Measurements from ENCODE around the gene SUB1. TPM values are rescaled to one million over a fixed set of nuclear protein-coding genes. Genes with fewer than 3 reads are reported as not detected.

The SUB1 gene
- total RNA-seq, 1 experiment from 2014 or later = 324 TPM

DNA sequence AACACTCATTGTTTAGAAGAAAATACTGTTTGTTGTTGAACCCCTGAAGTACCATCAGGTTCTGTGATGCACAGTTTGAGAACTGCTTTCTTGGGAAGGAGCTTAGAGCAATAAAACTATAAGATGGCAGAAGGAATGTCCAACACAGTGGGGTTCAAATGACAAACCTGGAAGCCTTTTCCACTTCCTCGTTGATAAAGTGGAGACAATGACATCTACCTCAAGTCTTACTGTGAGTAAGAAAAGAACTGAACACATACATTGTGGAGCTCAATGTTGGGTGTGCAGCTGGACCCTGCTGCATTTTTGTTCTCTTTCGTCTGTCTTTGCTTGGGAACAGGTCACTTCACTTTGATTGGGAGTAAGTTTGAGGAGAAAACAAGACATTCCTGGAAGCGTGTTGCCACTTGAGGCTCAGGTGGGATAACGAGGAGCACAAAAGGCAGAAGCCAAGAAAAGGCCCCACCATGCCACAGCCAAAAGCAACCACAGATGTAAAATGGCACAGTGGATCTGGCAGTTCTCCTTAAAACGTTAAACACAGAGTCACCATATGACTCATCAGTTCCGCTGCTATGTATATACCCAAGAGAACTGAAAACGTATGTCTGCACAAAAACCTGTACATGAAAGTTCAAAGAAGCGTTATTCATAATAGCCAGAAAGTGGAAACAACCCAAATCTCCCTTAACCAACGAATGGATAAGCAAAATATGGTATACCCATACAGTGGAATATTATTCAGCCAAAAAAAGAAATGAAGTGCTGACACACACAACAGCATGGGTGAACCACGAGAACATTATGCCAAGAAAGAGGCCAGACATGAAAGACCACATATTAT, 42.9 kb upstream of the SUB1 start:
- intact Hi-C loops (cut with micrococcal nuclease; ENCODE audit: unreplicated experiment) = no loop called here

DNA sequence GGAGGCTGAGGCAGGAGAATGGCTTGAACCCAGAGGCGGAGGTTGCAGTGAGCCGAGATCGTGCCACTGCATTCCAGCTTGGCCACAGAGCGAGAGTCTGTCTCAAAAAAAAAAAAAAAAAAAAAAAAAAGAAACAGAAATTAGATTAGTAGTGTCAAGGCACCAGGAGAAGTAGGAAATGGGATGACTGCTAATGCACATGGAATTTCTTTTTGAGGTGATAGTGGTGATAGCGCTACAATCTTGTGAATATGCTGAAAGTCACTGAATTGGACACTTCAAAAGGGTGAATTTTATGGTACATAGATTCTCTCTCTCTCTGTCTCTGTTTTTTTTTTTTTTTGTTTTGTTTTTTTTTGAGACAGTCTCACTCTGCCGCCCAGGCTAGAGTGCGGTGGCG, 42.1 kb upstream of the SUB1 start:
- no peak overlapping the region for H3K27ac ChIP-seq (ENCODE audit: low read depth, low read length, poor library complexity, severe bottlenecking)
- ChIA-PET CTCF (no interaction called here), POLR2A (ENCODE audit: low non-redundant PET) (no interaction called here)
- H3K9me3 ChIP-seq (ENCODE audit: low read depth, low read length, poor library complexity, severe bottlenecking) = no peaks in the 10 kb centered on the region
- intact Hi-C loops (cut with micrococcal nuclease; ENCODE audit: unreplicated experiment) = no loop called here
- no peaks in the 10 kb centered on the region for H3K27me3 ChIP-seq (replicated peaks; ENCODE audit: insufficient read depth, low read depth, low read length, poor library complexity)
- no peaks in the 10 kb centered on the region for H3K36me3 ChIP-seq (ENCODE audit: insufficient read depth, low read length, poor library complexity, severe bottlenecking)
- no peak for DNase-seq (ENCODE audit: low spot score)
- peaks cover under 1% of the 10 kb centered on the region for H3K4me1 ChIP-seq (ENCODE audit: insufficient read depth, low read length, poor library complexity, severe bottlenecking)
- BruUV-seq (replicated peaks) = no TSS peak
- H3K4me3 ChIP-seq (ENCODE audit: low read depth, low read length, poor library complexity, severe bottlenecking) = no peak overlapping the region
- TF ChIP-seq, protein P1, sequence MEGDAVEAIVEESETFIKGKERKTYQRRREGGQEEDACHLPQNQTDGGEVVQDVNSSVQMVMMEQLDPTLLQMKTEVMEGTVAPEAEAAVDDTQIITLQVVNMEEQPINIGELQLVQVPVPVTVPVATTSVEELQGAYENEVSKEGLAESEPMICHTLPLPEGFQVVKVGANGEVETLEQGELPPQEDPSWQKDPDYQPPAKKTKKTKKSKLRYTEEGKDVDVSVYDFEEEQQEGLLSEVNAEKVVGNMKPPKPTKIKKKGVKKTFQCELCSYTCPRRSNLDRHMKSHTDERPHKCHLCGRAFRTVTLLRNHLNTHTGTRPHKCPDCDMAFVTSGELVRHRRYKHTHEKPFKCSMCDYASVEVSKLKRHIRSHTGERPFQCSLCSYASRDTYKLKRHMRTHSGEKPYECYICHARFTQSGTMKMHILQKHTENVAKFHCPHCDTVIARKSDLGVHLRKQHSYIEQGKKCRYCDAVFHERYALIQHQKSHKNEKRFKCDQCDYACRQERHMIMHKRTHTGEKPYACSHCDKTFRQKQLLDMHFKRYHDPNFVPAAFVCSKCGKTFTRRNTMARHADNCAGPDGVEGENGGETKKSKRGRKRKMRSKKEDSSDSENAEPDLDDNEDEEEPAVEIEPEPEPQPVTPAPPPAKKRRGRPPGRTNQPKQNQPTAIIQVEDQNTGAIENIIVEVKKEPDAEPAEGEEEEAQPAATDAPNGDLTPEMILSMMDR (conservative IDR thresholded peaks at IDR 0.05; ENCODE audit: low read depth, low read length) = no peak
- no peak for TF ChIP-seq EZH2 (IDR thresholded peaks at IDR 0.05; ENCODE audit: borderline replicate concordance, low read depth, low read length, poor library complexity, severe bottlenecking)

More for the DNA sequence above, 42.9 kb upstream of the SUB1 start:
- Histone ChIP-seq H3K36me3 (ENCODE audit: insufficient read depth, low read length, poor library complexity, severe bottlenecking) (no peaks in the 10 kb centered on the region), H3K4me3 (ENCODE audit: low read depth, low read length, poor library complexity, severe bottlenecking) (no peak overlapping the region), H3K9me3 (ENCODE audit: low read depth, low read length, poor library complexity, severe bottlenecking) (no peaks in the 10 kb centered on the region), H3K27me3 (replicated peaks; ENCODE audit: insufficient read depth, low read depth, low read length, poor library complexity) (no peaks in the 10 kb centered on the region), H3K27ac (ENCODE audit: low read depth, low read length, poor library complexity, severe bottlenecking) (no peak overlapping the region), H3K4me1 (ENCODE audit: insufficient read depth, low read length, poor library complexity, severe bottlenecking) (peaks cover 4% of the 10 kb centered on the region)
- no TSS peak for BruUV-seq (replicated peaks)
- no peak for DNase-seq (ENCODE audit: low spot score)
- TF ChIP-seq, protein P1 (conservative IDR thresholded peaks at IDR 0.05; ENCODE audit: low read depth, low read length) = no peak
- no peak for TF ChIP-seq EZH2 (IDR thresholded peaks at IDR 0.05; ENCODE audit: borderline replicate concordance, low read depth, low read length, poor library complexity, severe bottlenecking)
- ChIA-PET CTCF (no interaction called here), POLR2A (ENCODE audit: low non-redundant PET) (no interaction called here)

DNA sequence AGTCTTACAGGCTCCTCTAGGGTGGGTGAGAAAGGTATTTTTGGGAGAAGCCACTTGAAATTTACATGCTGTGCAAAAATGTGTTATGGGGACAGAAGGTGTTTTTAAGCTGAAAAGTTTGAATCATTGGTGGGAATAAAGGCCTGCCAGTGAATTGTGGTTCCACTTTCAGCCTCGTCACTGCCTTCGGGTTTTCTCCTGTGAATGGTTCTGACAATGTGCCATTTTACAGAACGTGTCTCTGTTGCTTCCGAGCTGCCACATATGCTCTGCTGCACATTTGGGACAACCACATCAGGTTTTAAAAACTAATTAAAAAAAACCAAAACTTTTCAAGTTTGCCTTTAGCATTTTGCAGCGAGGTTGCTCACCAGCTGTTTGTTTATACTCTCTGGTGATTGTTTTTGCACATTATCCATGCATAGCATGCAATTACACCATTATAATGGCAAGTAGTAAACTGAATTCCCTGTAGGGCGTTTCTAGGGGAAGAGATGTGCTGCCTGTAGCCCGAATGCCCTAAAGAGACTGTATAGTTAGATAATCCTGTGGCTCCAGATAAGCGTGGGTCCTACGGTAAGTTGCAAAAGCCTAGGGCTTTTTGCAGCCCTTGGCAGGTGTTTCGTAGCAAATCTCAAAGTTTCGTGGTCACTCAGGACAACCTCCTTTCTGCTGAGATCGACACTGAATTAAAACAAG, 40.1 kb upstream of the SUB1 start:
- ChIA-PET CTCF (no interaction called here), POLR2A (ENCODE audit: low non-redundant PET) (no interaction called here)
- no TSS peak for BruUV-seq (replicated peaks)
- TF ChIP-seq, protein P1 (conservative IDR thresholded peaks at IDR 0.05; ENCODE audit: low read depth, low read length) = no peak
- no peak for TF ChIP-seq EZH2 (IDR thresholded peaks at IDR 0.05; ENCODE audit: borderline replicate concordance, low read depth, low read length, poor library complexity, severe bottlenecking)
- DNase-seq (ENCODE audit: low spot score) = no peak
- Histone ChIP-seq H3K27ac (ENCODE audit: low read depth, low read length, poor library complexity, severe bottlenecking) (no peak overlapping the region), H3K4me3 (ENCODE audit: low read depth, low read length, poor library complexity, severe bottlenecking) (no peak overlapping the region), H3K36me3 (ENCODE audit: insufficient read depth, low read length, poor library complexity, severe bottlenecking) (no peaks in the 10 kb centered on the region), H3K9me3 (ENCODE audit: low read depth, low read length, poor library complexity, severe bottlenecking) (no peaks in the 10 kb centered on the region), H3K27me3 (replicated peaks; ENCODE audit: insufficient read depth, low read depth, low read length, poor library complexity) (no peaks in the 10 kb centered on the region), H3K4me1 (ENCODE audit: insufficient read depth, low read length, poor library complexity, severe bottlenecking) (no peaks in the 10 kb centered on the region)
- intact Hi-C loops (cut with micrococcal nuclease; ENCODE audit: unreplicated experiment) = no loop called here

Data from A673 (cell line).